CD8-positive, alpha-beta memory T cell (primary cell): ENCODE results near the gene AGXT. TPM values are rescaled to one million over a fixed set of nuclear protein-coding genes. Genes with fewer than 3 reads are reported as not detected.

Source experiments
- CTCF ChIA-PET: fragments of 350-600 bp; sonication (Branson Sonifier 250); formaldehyde crosslinking; loops from one replicate; lab custom pipeline; 2021; ENCODE audit warnings: antibody characterized with exemption; lab: Charles Lee
- POLR2A ChIA-PET: fragments of 350-600 bp; sonication (Branson Sonifier 250); formaldehyde crosslinking; loops from one replicate; lab custom pipeline; 2021; ENCODE audit warnings: antibody characterized with exemption; lab: Charles Lee
- DNase-seq, 5 donors: peaks; one replicate each; pipeline versions ENCODE4 v3.0.0 to v3.0.0-alpha.2; 2020 to 2022; ENCODE audit warnings: mixed read lengths in 1 of 5
- H3K27ac ChIP-seq: one replicate; pipeline ENCODE4 v1.7.0; 2013; ENCODE audit warnings: low read depth, mild to moderate bottlenecking, low read length, moderate library complexity
- H3K27me3 ChIP-seq: 2 replicates; pipeline ENCODE4 v1.7.0; 2013; ENCODE audit warnings: low read length, mild to moderate bottlenecking; ENCODE audit not compliant: insufficient read depth, poor library complexity, severe bottlenecking
- H3K36me3 ChIP-seq: 2 replicates; pipeline ENCODE4 v1.7.0; 2013; ENCODE audit warnings: mild to moderate bottlenecking, low read length, moderate library complexity; ENCODE audit not compliant: insufficient read depth
- H3K4me1 ChIP-seq: 2 replicates; pipeline ENCODE4 v1.7.0; 2013; ENCODE audit warnings: mild to moderate bottlenecking, low read length, moderate library complexity; ENCODE audit not compliant: insufficient read depth
- H3K4me3 ChIP-seq: 2 replicates; pipeline ENCODE4 v1.7.0; 2013; ENCODE audit warnings: mild to moderate bottlenecking, low read length
- H3K9me3 ChIP-seq: 2 replicates; pipeline ENCODE4 v1.7.0; 2013; ENCODE audit warnings: mild to moderate bottlenecking, low read length
- H3K27ac Mint-ChIP-seq, 8 donors: one replicate each; pipeline ENCODE4 v1.8.0; 2020 to 2021; ENCODE audit warnings: mixed read lengths in 8 of 8, mild to moderate bottlenecking in 6 of 8, inconsistent platforms in 3 of 8, moderate library complexity in 3 of 8
- H3K27me3 Mint-ChIP-seq, 2 donors: one replicate each; pipeline ENCODE4 v1.8.0; 2020 to 2021; ENCODE audit warnings: mixed read lengths in 2 of 2, mild to moderate bottlenecking in 1 of 2, moderate library complexity in 1 of 2
- H3K36me3 Mint-ChIP-seq, 3 donors: one replicate each; pipeline ENCODE4 v1.8.0; 2020 to 2021; ENCODE audit warnings: mixed read lengths in 3 of 3, inconsistent platforms in 1 of 3, mild to moderate bottlenecking in 1 of 3
- H3K4me1 Mint-ChIP-seq, 3 donors: one replicate each; pipeline ENCODE4 v1.8.0; 2020 to 2021; ENCODE audit warnings: mixed read lengths in 3 of 3, inconsistent platforms in 1 of 3, mild to moderate bottlenecking in 1 of 3
- H3K4me3 Mint-ChIP-seq, 7 donors: one replicate each; pipeline ENCODE4 v1.8.0; 2020 to 2021; ENCODE audit warnings: mixed read lengths in 7 of 7, mild to moderate bottlenecking in 6 of 7, moderate library complexity in 4 of 7, inconsistent platforms in 2 of 7
- H3K9me3 Mint-ChIP-seq, 5 donors: one replicate each; pipeline ENCODE4 v1.8.0; 2020 to 2022; ENCODE audit warnings: mixed read lengths in 5 of 5, mild to moderate bottlenecking in 3 of 5, moderate library complexity in 2 of 5, inconsistent platforms in 1 of 5
- polyA plus RNA-seq: library from polyadenylated mRNA; unstranded; fragments of 300-500 nt; fragmentation: Illumina TruSeq; gene quantifications from one replicate; pipeline ENCODE4 v1.2.3, GENCODE V29; 2021
- total RNA-seq, 2 experiments: library from RNA; stranded (reverse); gene quantifications; one replicate each; pipeline ENCODE4 v1.2.3, GENCODE V29; 2021

Gene AGXT
- total and polyA plus RNA-seq, 3 experiments from 2014 or later, result not detected

GRCh38 chr2:240906141-240906910 is 37.7 kb downstream of the AGXT start, which contains the start of gene CROCC2:
CROCC2 (plus strand) TSS chr2:240906336; CDS start chr2:240906514, 178 bp downstream.
- peak within 1 kb of the TSS in 1 of 8 donors; percentile 71 for H3K27ac Mint-ChIP-seq
- Histone ChIP-seq H3K4me3 (no peak within 1 kb of the TSS), H3K27ac (no peak within 1 kb of the TSS), H3K27me3 (no peaks in the 10 kb centered on the region), H3K9me3 (no peaks in the 10 kb centered on the region), H3K36me3 (no peaks in the 10 kb centered on the region), H3K4me1 (no peaks in the 10 kb centered on the region)
- POLR2A ChIA-PET, result no interaction called here
- H3K9me3 Mint-ChIP-seq, result no peaks in the 10 kb centered on the region
- H3K27me3 Mint-ChIP-seq, result peaks cover 9 to 14% of the 10 kb centered on the region in 2 donors
- no peaks in the 10 kb centered on the region for H3K36me3 Mint-ChIP-seq
- no peak within 1 kb of the TSS for H3K4me3 Mint-ChIP-seq
- DNase-seq, result no peak
- CTCF ChIA-PET, result no interaction called here
- no peaks in the 10 kb centered on the region for H3K4me1 Mint-ChIP-seq

- ChIA-PET POLR2A (no interaction called here), CTCF (no interaction called here)
- Histone ChIP-seq H3K27me3 (no peaks in the 10 kb centered on the region), H3K4me3 (no peak overlapping the region), H3K36me3 (no peaks in the 10 kb centered on the region), H3K4me1 (no peaks in the 10 kb centered on the region), H3K27ac (no peak overlapping the region), H3K9me3 (no peaks in the 10 kb centered on the region)
- Mint-ChIP-seq H3K27me3 (peaks cover 9 to 21% of the 10 kb centered on the region in 2 donors), H3K27ac (no peak overlapping the region), H3K4me1 (no peaks in the 10 kb centered on the region), H3K9me3 (no peaks in the 10 kb centered on the region), H3K36me3 (no peaks in the 10 kb centered on the region), H3K4me3 (no peak overlapping the region)
- no peak for DNase-seq
Observed at GRCh38 chr2:240906911-240907590, 38.4 kb downstream of the AGXT start.

- Histone ChIP-seq H3K36me3 (no peaks in the 10 kb centered on the region), H3K27ac (no peak overlapping the region), H3K9me3 (no peaks in the 10 kb centered on the region), H3K4me3 (no peak overlapping the region), H3K27me3 (no peaks in the 10 kb centered on the region), H3K4me1 (no peaks in the 10 kb centered on the region)
- POLR2A ChIA-PET, result no interaction called here
- Mint-ChIP-seq H3K36me3 (no peaks in the 10 kb centered on the region), H3K4me1 (no peaks in the 10 kb centered on the region), H3K9me3 (no peaks in the 10 kb centered on the region), H3K27ac (no peak overlapping the region), H3K4me3 (no peak overlapping the region), H3K27me3 (peaks cover 11 to 26% of the 10 kb centered on the region in 2 donors)
- CTCF ChIA-PET, result no interaction called here
- no peak for DNase-seq
Observed at GRCh38 chr2:240909216-240909974, 40.8 kb downstream of the AGXT start.

- H3K27ac Mint-ChIP-seq, result no peak overlapping the region
- no peaks in the 10 kb centered on the region for H3K9me3 Mint-ChIP-seq
- ChIA-PET CTCF (no interaction called here), POLR2A (no interaction called here)
- no peak overlapping the region for H3K27ac ChIP-seq
- no peaks in the 10 kb centered on the region for H3K36me3 Mint-ChIP-seq
- no peak overlapping the region for H3K4me3 ChIP-seq
- no peaks in the 10 kb centered on the region for H3K27me3 ChIP-seq
- peak overlapping the region in 1 of 7 donors; percentile 17 for H3K4me3 Mint-ChIP-seq
- H3K4me1 ChIP-seq, result no peaks in the 10 kb centered on the region
- peaks cover 13 to 30% of the 10 kb centered on the region in 2 donors for H3K27me3 Mint-ChIP-seq
- H3K4me1 Mint-ChIP-seq, result no peaks in the 10 kb centered on the region
- H3K36me3 ChIP-seq, result no peaks in the 10 kb centered on the region
- no peak for DNase-seq
- no peaks in the 10 kb centered on the region for H3K9me3 ChIP-seq
Observed at GRCh38 chr2:240911641-240912265, 43.1 kb downstream of the AGXT start.

- Histone ChIP-seq H3K27me3 (no peaks in the 10 kb centered on the region), H3K9me3 (no peaks in the 10 kb centered on the region), H3K36me3 (no peaks in the 10 kb centered on the region), H3K4me1 (no peaks in the 10 kb centered on the region), H3K4me3 (no peak overlapping the region), H3K27ac (no peak overlapping the region)
- Mint-ChIP-seq H3K9me3 (no peaks in the 10 kb centered on the region), H3K27me3 (peaks cover 13 to 31% of the 10 kb centered on the region in 2 donors), H3K36me3 (no peaks in the 10 kb centered on the region), H3K27ac (no peak overlapping the region), H3K4me1 (no peaks in the 10 kb centered on the region), H3K4me3 (no peak overlapping the region)
- ChIA-PET CTCF (no interaction called here), POLR2A (no interaction called here)
- DNase-seq, result no peak
Observed at GRCh38 chr2:240912878-240913809, 44.5 kb downstream of the AGXT start.

- H3K36me3 Mint-ChIP-seq, result no peaks in the 10 kb centered on the region
- Histone ChIP-seq H3K27ac (no peak overlapping the region), H3K36me3 (no peaks in the 10 kb centered on the region), H3K9me3 (no peaks in the 10 kb centered on the region), H3K4me1 (no peaks in the 10 kb centered on the region), H3K27me3 (no peaks in the 10 kb centered on the region), H3K4me3 (no peak overlapping the region)
- H3K27ac Mint-ChIP-seq, result peak overlapping the region in 1 of 8 donors; percentile 63
- H3K9me3 Mint-ChIP-seq, result no peaks in the 10 kb centered on the region
- DNase-seq, result peak; percentile 24 to 66 (median 44)
- ChIA-PET POLR2A (interaction anchor here (0.6 kb wide), 1 partner anchor 745 kb away, joined by 3 read pairs; no protein-coding TSS in a partner anchor), CTCF (interaction anchor here (0.8 to 1.8 kb wide), 6 partner anchors 12 to 230 kb away, joined by 3 to 5 read pairs (median 4); partner anchors contain the start of gene MAB21L4)
- peaks cover 13 to 31% of the 10 kb centered on the region in 2 donors for H3K27me3 Mint-ChIP-seq
- H3K4me3 Mint-ChIP-seq, result no peak overlapping the region
- H3K4me1 Mint-ChIP-seq, result no peaks in the 10 kb centered on the region
Observed at GRCh38 chr2:240913810-240914644, 45.4 kb downstream of the AGXT start.
